CD4-positive, alpha-beta T cell treated with Interferon alpha-2 for 1 hour (primary cell): ENCODE results near the gene IP6K2.

ENCODE experiments used
- DNase-seq, 2 donors: peaks; one replicate each; pipeline ENCODE4 v3.0.0-alpha.2; 2020 to 2022

The IP6K2 gene

DNA sequence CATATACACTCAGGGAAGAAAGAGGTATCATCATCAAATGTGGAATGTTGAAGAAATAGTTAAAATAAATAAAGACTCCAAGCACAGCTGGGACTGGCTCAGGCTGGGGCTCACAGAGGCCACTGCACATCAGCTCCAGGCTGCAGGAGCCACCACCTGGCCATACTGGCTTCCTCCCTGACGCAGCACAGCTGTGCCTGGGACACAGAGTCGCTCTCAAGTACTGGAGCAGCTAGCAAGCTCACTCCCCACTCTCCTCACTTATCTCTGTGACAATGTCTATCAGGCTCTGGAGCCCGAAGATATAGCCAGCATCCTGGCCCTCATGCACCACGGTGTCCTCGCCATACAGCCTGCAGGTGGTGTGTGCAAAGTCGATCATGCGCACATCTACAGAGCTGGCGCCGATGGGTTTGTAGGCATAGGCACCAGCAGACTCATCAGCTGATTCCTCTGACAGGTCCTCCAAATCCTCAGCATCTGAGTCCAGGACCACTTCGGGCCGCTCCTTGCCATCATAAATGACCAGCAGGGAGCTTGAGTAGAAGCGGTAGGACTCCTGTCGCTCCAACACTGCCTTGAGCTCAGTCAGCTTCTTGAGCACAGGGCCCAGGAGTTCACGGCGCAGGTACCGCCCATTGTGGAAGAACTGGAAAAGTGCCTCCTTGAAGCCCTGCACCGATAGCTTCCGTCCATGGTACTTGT is 28.8 kb downstream of the IP6K2 start:
- no peak for DNase-seq

DNA sequence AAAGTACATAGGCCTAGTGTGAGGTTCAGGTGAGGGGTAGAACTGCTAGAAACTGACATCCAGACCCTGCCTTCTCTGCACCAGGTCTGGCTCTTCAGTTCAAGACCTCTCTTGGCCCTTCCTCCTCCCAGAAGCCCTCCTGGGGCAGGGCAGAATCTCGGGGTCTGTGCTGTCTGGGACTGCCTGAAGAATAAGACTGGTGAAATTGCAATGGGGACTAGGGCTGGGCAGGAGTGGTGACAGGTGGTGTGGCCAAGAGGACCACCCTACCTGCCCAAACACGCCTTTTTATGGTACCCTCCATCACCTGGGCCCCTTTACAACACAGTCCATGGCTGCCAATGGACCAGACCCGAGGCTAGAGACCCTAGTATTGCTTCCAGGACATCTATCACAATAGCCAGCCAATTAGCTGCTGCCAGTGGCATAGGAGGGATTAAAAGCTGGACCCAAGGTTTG is 29.8 kb downstream of the IP6K2 start:
- no peak for DNase-seq

DNA sequence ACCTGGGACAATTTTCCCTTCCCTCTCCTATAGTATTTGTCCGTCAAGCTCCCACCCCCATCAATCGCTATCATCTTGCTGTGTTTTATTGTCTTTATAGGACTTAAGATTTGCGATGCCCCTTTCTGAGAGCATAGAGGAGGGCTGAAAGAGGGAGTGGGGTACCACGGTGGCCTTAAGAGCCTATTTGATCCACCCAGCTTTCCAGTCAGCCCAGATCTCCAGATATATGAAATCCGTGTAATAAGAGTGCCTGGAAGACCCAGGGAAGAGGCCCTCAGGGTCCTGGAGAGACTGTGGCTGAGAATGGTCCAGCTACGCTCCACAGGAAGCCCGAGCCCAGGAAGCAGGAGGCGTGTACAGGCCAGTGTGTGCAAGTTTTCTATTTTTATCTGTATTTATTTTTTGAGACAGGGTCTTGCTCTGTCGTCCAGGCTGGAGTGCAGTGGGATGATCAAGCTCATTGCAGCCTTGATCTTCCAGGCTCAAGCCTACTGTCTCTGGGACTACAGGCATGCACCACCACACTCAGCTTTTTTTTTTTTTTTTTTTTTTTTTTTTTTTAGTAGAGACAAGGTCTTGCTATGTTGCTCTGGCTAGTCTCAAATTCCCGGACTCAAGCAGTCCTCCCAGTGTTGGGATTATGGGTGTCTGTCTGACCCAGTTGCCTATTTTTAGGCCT is 30.3 kb downstream of the IP6K2 start:
- DNase-seq, result no peak

GRCh38 chr3:48685603-48686511 is 31.2 kb downstream of the IP6K2 start, which contains the start of gene NCKIPSD:
Gene NCKIPSD (minus strand): TSS chr3:48685915. CDS start chr3:48685807, 108 bp downstream.
- DNase-seq, result peak; percentile 87 to 93

DNA sequence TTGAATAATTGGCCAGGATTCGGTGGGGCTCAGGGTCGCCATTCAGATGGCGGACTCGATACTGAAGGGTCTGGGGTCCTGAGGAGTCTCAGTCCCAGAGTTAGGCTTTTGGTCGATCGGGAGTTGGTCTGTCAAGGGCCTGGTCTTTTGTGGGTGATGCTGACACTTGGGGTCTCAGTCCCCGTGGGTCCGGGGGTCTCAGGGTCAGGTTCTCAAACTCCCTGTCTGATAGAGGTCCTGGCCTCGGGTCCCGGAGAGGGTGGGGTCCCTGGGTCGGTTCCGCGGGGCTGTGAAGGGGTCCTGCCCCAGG is 31.8 kb downstream of the IP6K2 start:
- DNase-seq, result no peak

GRCh38 chr3:48684480-48685143 is 32.4 kb downstream of the IP6K2 start:
- DNase-seq, result no peak

GRCh38 chr3:48684054-48684349 is 33.0 kb downstream of the IP6K2 start:
- no peak for DNase-seq

- no peak for DNase-seq
Observed at GRCh38 chr3:48682786-48683185, 34.2 kb downstream of the IP6K2 start.

- no peak for DNase-seq
Observed at GRCh38 chr3:48681974-48682610, 34.9 kb downstream of the IP6K2 start.

DNA sequence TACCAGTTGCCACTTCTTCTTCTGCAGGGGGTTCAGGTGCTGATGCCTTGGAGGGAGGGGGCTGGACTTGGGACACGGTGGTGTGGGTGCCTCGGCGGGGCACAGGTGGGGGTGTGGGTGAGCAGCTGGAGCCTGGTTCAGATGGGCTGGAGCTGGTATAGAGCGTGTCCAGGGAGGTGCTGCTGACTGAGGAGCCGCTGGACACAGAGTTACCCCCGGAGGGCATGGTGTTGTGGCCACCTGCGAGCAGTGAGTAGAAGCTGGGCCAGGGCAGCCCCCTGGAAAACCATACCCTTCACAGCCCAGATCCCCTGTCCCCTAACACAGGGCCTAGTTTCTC is 35.5 kb downstream of the IP6K2 start:
- DNase-seq, result no peak

DNA sequence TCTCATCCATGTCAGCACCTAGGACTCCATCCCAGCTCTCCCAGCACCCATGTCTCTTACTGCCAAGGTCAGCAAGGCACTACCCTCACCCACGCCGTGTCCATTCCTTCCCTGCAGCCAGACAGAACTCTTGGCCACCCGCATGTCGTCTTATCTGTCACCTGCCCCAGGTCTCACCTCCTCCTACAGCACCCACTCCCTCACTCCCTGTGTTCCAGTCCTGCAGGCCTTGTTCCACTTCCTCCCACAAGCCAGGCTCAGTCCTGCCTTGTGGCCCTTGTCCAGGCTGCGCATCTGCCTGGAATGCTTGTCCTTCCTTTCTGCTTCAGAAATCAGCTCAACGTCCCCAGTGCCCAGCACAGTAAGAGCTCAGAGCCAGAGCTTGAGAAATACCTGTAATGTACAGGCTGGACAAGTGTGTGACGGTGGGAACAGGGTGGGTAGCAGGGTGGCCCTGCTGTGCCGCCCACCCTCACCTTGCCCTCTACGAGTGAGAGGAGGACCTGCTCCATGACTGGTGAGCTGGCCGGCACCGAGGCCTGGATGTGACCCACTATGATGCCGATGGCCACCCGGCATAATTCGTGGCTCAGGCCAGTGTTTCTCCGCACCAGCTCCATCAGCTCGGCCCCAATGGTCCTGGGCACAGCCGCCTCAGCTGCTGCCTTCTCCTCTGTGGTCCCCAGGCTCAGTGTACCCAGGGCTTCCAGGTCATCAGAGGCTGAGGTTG is 36.0 kb downstream of the IP6K2 start:
- no peak for DNase-seq

DNA sequence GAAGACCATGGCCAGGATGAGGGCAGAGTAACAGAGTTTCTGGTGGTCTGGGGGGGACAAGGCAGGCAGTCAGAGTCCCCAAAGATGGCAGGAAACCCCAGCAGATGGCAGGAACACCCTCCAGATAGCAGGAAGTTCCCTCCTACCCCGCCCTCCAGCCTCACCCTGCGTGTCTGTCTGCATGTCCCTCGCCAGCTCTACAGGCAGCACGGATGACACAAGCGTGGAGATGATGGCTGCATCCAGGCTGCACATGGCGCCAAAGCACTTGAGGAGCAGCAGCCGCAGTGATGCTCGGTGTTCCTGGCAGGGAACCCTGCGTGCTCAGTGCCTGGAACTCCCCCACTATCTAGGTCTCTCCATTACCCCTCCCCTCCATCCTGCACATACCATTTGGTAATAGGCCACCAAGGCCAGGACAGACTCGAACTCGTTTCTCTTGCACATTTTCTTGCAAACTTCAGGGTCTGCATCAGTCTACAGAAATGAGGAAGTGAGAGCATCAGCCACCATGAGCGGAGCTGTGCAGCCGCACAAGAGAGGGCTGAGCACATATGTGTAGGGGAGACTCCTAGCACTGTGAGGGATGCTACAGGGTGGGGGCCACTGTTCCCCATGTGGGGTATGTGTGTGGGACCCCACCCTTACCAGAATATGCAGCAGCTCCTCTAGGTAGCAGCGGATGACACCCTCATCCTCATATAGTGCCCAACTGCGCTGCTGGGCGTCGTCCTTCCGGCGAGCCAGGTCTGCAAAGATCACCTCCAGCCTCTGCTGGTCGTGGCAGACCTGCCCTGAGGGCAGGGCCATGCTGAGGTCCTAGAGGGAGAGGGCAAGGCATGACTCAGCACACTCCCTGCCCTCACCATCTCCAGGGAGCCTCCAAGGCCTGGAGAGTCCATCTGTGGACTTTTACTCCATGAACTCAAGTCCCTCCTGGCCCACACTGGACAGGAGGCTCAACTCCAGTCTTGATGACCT is 37.3 kb downstream of the IP6K2 start:
- peak in 1 of 2 donors; percentile 14 for DNase-seq

DNA sequence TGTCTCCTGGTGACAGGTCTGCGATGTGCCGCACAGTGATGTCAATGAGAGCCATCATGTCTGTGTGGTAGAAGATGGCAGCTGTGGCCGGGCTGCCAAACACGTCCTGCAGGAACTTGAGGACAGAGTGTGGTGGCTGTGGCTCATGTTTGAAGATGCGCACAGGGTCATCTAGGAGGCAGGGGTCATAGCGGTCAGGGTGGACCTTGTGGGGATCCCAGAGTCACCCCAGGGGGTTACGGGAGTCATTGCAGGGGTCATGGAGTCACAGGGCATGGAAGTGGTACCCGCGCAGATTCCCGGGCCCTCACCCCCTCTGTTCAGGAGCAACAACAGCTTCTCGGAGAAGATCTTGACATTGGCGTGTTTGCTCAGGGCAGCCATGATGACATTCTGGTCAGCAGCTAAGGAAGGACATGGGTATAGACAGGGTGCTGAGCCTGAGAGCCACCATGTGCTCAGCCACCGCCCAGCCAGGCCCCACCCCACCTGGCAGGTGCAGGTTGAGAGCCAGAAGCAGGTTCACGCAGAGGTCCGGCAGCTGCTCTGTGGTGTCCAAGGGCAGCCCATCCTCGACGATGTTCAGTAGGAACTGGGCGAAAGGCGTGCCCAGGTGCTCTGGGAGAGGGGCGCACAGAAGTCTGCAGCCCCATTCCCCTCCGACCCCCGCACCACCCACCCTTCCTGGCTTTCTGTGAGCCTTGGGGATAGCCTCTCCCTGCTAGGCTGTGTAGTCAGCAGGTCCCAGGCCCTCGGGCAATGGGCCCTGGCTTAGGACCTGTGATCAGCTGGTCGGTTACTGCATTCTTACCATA is 38.2 kb downstream of the IP6K2 start:
- no peak for DNase-seq

GRCh38 chr3:48678056-48678455 is 39.0 kb downstream of the IP6K2 start:
- DNase-seq, result no peak

DNA sequence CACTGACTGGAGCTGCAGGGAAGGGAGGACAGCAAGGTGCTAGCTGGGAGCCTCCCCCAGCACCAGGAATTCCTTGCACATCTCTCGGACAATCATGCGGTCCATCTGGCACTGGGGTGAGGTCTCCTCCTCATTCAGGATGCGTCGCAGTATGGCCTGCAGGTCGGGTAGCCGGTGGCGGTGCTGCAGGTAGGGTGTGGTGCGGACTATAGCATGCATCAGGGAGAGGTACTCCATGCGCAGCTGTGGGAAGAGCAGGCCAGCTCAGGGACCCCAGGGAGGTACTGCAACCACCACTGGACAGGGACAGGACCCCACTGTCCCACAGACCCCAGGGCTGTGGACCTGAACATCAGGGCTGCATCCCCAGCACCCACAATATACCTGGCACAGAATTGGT is 42.5 kb downstream of the IP6K2 start:
- DNase-seq, result no peak

DNA sequence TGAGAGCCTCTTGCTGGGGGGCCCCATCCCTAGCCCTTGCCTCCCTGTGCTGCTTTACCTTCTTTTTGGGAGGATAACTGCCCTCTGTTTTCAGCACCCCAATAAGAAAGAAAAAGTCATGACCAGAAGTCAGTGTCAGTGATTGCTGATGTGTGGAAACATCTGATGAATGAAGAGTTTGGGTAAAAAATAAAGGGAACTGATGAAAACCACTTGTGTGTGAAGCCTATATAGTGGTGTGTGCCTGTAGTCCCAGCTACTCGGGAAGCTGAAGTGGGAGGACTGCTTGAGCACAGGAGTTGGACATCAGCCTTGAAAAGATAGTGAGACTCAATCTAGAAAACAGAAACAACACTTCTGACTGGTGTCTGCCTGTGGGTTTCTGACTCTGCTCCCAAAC is 44.5 kb downstream of the IP6K2 start:
- DNase-seq, result no peak

DNA sequence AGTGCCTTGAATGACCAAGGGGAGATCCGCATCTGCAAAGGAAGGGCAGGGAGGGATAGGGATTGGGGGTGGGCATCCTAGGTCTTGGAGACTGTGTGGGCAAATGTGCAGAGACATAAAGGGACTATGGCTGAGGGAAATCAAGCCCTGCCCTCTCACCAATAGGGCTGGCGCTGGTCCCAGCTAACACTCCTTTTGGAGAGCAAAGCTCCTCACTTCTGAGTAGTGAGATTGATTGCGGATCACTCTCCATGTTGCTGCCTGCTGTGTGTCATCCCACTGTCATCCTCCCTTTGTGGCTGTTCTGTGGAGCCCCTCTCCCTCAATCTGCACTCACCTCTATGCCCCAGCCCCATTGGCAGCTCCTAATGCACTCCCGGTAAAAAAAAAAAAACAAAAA is 52.1 kb downstream of the IP6K2 start:
- DNase-seq, result no peak

DNA sequence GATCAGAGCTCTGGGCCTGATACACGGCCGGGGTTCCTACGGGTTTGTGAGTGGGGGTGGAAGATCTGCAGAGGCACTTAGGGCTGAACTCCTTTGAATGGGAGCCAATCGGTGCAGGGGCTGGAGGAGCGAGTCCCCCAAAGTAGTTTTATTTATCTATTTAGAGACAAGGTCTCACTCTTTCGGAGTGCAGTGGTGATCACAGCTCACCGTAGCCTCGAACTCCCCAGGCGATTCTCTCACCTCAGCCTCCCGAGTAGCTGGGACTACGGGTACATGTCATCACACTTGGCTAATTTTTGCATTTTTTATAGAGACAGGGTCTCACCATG is 52.7 kb downstream of the IP6K2 start:
- no peak for DNase-seq

DNA sequence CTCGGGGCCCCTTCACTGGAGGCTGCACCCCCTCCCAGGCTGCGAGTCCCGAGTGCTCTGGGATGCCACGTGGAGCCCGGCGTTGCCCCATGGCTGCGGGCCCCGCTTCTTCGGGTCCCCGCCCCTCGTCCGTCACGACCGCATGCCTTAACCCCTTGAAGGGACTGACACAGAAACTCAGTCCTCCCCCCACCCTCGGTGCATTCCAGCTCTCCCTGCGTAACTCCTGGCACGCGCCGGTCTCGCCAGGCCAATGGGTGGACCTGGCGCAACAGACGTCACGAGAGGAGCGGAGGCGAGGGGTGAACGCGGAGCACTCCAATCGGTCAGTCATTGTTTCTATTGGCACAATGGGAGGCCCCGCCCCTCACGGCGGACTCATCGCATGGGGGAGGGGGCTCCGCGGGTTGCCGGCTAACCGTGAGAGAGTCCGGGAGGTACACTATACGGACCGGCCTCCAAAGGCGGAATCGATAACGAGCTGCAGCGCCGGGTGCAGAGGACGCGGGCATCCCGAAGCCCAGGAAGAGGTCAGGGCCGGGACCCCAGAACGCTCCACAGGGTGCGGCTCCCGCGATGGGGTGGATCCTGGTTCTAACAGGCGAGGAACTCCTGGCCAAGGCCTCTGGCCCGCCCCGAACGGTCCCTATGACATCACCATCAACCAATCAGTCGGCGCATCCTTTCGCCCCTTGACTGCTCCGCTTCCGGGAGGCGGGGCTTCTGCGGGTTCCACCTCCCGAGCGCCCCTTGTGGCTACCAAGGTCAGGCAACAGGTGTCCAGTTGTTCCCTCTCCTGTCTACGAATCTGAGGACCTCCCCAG is 53.3 kb downstream of the IP6K2 start:
- peak; percentile 90 to 92 for DNase-seq
